GM19025 (cell line): ENCODE results near the gene UBASH3A.
A peak's percentile ranks its signal among the peaks of the same experiment; 100 is the strongest.

Source experiments
- ATAC-seq: cut with Tn5 transposase; IDR thresholded peaks from one replicate; pipeline ENCODE4 v1.9.1; 2021; ENCODE audit warnings: mild to moderate bottlenecking, low read depth, moderate library complexity; ENCODE audit not compliant: unreplicated experiment

UBASH3A gene

DNA sequence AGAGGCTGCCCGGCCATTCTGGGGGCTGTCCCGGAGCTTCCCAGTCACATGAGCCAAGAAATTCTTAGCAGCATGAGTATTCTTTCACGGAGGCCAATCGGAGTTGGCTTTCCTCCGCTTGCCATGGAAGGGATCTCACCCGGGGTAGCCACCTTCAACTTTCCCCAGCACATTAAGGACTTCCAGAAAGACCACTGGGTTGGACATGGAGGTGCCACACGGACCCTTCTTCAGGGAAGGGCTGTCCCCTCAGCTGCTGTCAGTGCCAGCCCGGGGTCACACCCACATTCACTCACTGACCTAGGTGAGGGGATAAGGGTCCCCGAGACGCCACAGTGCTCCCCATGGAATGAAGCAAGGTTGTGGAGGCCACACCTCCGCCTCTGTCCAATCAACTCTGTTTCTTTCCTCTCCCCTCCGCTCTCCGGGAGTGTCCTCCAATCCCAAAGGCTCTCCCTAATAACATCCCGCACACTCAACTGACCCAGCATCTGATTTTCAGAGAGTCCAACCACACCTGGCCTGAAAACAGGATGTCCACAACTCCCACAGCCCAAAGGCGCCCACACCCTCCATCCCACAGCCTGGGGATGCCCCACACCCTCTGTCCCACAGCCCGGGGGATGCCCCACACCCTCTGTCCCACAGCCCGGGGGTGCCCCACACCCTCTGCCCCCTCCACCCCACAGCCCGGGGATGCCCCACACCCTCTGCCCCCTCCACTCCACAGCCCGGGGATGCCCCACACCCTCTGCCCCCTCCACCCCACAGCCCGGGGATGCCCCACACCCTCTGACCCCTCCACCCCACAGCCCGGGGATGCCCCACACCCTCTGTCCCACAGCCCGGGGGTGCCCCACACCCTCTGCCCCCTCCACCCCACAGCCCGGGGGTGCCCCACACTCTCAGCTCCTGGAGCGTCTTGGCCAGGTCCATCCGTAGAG, 73.0 kb downstream of the UBASH3A start:
- ATAC-seq = no peak

DNA sequence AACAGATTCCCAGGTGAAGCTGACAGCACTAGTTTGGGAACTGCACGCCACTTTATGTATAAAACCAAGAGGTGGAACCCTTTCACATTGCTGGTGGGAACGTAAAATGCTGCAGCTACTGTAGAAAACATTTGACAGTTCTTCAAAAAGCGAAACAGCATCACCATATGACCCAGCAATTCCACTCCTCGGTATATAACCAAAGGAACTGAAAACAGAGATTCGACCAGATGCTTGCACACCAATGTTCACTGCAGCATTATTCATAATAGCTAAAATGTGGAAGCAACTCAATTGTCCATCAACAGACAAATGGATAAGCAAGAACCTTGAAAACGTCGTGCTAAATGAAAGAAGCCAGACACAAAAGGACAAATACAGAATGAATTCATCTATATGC, 74.8 kb downstream of the UBASH3A start:
- ATAC-seq = no peak

DNA sequence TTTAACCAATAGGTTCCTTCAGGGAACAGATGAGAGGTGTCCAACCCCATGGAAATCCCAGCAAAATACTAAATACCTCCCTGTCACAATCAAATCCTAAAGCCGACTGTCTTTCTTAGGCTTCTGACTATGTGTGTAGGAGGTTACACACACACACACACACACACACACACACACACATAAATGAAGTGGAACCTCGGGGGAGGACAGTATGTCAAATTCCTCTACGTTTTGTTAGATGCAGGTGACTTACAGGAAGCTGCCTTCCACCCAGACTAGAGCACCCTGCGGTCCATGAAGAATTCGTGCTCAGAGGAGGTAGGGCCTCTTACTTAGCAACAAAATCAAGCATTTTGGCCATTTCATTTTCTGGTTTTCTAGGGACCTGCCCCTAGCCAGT, 75.9 kb downstream of the UBASH3A start:
- no peak for ATAC-seq

DNA sequence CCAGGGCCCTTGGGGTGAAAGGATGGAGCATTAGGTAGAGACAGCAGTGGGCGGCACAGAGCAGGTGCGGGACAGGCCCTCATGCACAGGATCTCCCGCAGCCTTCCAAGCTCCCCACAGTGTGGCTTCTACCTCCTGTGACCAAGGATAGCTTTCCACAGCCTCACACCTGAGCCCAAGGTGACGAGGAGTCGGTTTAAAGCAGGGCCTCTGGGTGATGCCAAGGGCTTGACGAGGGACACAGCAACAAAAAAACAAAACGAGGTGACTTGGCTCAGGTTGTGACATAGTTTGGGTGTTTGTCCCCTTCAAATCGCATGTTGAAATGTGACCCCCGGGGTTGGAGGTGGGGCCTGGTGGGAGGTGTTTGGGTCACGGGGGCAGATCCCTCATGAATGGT, 77.0 kb downstream of the UBASH3A start:
- no peak for ATAC-seq

- no peak for ATAC-seq
Observed at GRCh38 chr21:42481169-42481568, 77.5 kb downstream of the UBASH3A start.

GRCh38 chr21:42484966-42485365, 81.3 kb downstream of the UBASH3A start:
- no peak for ATAC-seq

DNA sequence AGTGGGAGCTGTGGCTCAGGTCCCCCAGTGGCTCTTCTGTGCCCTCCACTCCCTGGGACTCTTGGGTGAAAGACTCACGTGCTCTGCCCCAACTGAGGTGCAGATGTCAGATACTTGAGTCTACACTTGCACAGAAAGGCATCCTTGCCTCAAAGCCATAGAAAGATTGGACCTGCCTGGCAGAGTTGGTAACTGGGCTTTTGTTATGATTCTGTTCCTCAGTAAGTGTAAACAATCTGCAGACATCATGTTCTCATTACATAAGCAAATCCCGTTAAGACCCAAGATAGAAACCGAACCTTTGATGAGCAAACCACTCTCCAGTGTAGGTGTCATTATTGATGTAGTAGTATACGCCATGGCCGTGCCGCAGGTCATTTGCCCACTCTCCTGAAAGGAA, 82.4 kb downstream of the UBASH3A start:
- no peak for ATAC-seq

GRCh38 chr21:42486531-42486930, 82.8 kb downstream of the UBASH3A start:
- no peak for ATAC-seq

GRCh38 chr21:42489006-42489563, 85.4 kb downstream of the UBASH3A start:
- ATAC-seq = no peak

- no peak for ATAC-seq
Observed at GRCh38 chr21:42489991-42490390, 86.3 kb downstream of the UBASH3A start.

DNA sequence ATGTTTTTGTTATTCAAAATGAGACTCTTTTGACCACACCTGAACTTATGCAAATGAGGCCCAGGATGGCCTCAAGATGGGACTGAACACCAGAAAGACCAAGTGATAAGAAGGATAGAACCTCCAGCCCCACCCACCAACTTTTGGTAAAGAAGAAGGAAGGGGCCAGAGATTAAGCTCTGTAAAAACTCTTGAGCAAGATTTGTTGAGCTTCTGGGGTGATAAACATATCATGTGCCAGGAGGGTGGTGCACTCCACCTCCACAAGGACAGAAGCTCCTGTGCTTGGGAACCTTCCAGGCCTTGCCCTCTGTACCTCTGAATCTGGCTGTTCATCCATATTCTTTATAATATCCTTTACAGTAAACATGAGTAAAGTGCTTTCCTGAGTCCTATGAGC, 87.0 kb downstream of the UBASH3A start:
- no peak for ATAC-seq

GRCh38 chr21:42491328-42491727, 87.6 kb downstream of the UBASH3A start:
- no peak for ATAC-seq

DNA sequence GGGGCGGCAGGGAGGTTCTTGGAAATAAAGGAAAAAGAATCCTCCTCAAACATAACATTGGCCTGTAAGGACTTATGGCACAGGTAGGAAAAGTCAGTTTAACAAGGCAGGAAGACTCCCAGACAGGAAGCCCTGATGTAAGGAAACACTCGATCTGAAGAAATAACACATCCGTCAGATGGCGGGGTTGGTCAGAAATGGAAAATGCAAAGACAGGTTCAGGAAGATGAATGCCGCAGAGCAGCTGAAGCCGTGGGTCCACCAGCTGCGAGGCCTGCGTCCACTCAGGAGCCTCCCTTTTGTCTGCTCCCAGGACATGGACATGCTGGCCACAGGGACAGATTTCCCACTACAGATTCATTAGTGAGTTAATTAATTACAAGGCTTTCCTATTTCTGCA, 88.5 kb downstream of the UBASH3A start:
- no peak for ATAC-seq

DNA sequence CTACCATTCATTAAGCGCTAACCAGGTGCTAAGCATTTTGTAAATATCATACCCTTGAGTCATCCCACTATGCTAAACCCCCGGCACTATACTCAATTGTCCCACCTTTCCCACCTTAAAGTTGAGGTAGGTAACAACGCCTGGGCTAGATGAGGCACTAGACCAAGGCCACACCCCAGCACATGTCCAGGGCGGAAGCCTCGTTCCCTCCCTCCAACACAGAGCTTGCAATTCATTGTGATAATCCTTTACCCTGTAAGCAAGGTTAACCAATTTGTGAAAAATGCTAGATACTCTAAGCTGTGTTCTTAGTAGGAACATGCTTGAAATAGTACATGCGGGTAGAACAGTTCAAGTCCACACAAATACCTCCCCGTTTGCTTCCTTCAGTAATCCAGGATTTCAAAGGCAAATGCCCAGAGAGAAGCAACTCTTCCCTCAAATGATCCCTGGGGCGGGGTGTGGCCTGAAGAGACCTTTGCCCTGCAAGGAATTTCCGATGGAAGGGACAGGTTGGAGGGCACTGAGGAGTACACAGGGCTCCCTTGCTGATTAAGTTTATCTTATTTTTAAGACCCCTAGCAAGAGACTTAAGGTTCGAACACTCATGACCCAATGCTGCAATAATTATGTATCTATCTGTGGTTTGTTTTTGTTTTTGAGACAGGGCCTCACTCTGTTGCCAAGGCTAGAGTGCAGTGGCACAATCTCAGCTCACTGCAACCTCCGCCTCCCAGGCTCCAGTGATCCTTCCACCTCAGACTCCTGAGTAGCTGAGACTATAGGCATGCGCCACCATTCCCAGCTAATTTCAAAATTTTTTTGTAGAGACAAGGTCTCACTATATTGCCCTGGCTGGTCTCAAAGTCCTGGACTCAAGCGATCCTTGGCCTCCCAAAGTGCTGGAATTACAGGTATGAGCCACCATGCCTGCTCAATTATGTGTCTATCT, 89.7 kb downstream of the UBASH3A start:
- no peak for ATAC-seq

DNA sequence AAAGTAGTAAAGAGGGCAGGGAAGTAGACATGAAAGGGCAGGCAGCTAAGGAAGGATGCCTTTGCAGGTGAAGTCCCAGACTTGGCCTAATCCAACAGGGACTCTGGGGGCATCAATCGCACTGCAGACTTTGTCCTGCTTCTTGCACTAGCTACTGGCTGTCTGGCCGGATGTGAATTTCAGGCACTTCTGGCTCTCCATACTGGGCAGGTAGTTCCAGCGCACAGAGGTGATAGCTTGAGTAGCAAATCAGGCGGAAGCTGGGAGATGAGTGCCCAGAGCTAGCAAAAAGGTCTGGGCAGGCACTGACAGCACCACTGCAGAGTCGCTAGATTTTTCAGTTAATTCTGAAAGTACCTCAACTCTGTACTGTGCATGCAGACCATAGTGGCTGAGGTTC, 91.3 kb downstream of the UBASH3A start:
- ATAC-seq = no peak

DNA sequence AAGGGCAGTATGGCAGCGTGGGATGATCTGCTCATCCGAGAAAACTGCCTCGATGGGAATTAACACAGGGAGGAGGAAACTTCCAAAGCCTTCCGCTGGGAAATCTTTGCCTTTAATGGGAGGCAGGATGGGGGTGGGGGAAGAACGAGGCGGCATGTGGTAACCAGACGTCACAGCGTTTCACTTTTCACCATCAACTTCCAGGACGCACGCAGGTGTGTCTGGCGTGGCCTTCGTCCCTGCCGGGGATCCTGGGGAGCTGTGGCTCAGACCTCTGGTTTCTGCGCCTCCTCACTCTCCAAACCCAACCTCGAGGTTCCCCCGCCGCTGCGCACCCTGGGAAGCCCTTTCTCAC, 92.0 kb downstream of the UBASH3A start:
- peak; percentile 1 for ATAC-seq

DNA sequence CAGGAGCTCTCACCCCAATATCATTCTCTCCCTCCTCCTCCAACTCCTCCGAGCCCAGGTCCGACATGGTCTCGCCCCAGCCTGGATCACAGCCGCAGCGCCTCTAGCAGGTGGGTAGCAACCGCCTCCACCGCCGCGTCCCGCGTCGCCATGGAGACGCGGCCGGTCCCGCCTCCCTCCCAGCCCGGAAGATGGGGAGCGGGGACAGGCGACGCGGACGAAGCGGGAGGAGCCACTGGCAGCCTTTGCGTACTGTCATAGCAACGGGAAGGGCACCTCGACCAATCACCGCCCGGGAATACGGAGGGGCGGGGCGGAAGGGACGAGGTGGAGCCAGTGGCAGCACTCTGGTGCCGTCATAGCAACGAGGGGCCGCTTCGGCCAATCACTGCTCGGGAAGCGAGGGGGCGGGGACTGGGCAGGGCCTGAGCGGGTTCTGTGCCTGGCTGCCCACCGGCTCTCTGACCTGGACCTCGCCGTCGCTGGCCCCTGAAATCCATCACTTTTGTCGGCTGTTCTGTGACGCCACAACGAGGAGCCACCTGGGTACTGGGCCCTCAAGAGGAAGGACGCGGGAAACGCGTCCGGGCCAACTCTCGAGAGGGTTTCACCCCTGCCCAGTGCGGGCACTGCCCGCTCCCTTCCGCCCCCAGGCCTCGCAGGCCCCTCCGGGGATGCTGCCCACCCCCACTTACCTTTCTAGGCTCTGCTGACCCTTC, 92.6 kb downstream of the UBASH3A start, which contains the start of gene RSPH1:
TSS of gene RSPH1 (minus strand) at position 105 of the 719 bp plus-strand sequence. CDS start at position 67, 38 bp downstream.
- ATAC-seq = peak; percentile 99

GRCh38 chr21:42496839-42497202, 93.1 kb downstream of the UBASH3A start:
- no peak for ATAC-seq
